Measurements from ENCODE around the gene RPS18. TPM values are rescaled to one million over a fixed set of nuclear protein-coding genes. Genes with fewer than 3 reads are reported as not detected.

RPS18 gene
- total and polyA plus RNA-seq, 9 of the 15 experiments (the other 6 are each of a cell fraction or from before 2014, with no cell fraction given): 5,023 to 17,516 (median 8,131) TPM

- TF ChIP-seq ZNF395 (CRISPR knock-in tag; IDR thresholded peaks at IDR 0.05): 0 out of 2 replicates have a peak, but pooled peaks have one; percentile 18
- TF ChIP-seq ZBTB33 (CRISPR knock-in tag; IDR thresholded peaks at IDR 0.05): peak; percentile 81
- TF ChIP-seq SMARCA4 (IDR thresholded peaks at IDR 0.05): no peak
- no peak for TF ChIP-seq ZNF174 (CRISPR knock-in tag; IDR thresholded peaks at IDR 0.05)
- no peak for TF ChIP-seq ARID2 (IDR thresholded peaks at IDR 0.05)
- 0 out of 2 replicates have a peak, but pooled peaks have one; percentile 25 for TF ChIP-seq HNRNPUL1 (IDR thresholded peaks at IDR 0.05; ENCODE audit: low read length)
- TF ChIP-seq NCOA1 (IDR thresholded peaks at IDR 0.05; ENCODE audit: low read depth): no peak
- 0 out of 2 replicates have a peak, but pooled peaks have one; percentile 5 for TF ChIP-seq FOXK1 (CRISPR knock-in tag; IDR thresholded peaks at IDR 0.05; ENCODE audit: borderline replicate concordance)
- TF ChIP-seq STAT6 (CRISPR knock-in tag; IDR thresholded peaks at IDR 0.05): 0 out of 2 replicates have a peak, but pooled peaks have one; percentile 7
- TF ChIP-seq KAT2B (IDR thresholded peaks at IDR 0.05; ENCODE audit: low read depth, low read length): no peak
- TF ChIP-seq NR2C2 (CRISPR knock-in tag; IDR thresholded peaks at IDR 0.05): 0 out of 2 replicates have a peak, but pooled peaks have one; percentile 35
- TF ChIP-seq NR2C2 (tag; IDR thresholded peaks at IDR 0.05): 0 out of 2 replicates have a peak, but pooled peaks have one; percentile 7
- TF ChIP-seq TAF15 (IDR thresholded peaks at IDR 0.05; ENCODE audit: low read depth, low read length): 0 out of 2 replicates have a peak, but pooled peaks have one; percentile 30
- 0 out of 4 replicates have a peak, but pooled peaks of 1 of the 2 experiments have one; percentile 44 for TF ChIP-seq FOXA3 (CRISPR knock-in tag; conservative IDR thresholded peaks at IDR 0.05 in 1 of 2, IDR thresholded peaks at IDR 0.05 in 1 of 2)
- TF ChIP-seq PHB (CRISPR knock-in tag; IDR thresholded peaks at IDR 0.05): no peak
- 0 out of 2 replicates have a peak, but pooled peaks have one; percentile 35 for TF ChIP-seq PTBP1 (IDR thresholded peaks at IDR 0.05; ENCODE audit: low read depth, low read length)
- TF ChIP-seq SPI1 (IDR thresholded peaks at IDR 0.05; ENCODE audit: borderline replicate concordance, low read depth, low read length): peak; percentile 60
- no peak for TF ChIP-seq MLLT1 (IDR thresholded peaks at IDR 0.05)
- TF ChIP-seq RAD21 (CRISPR knock-in tag; conservative IDR thresholded peaks at IDR 0.05 in 1 of 2, IDR thresholded peaks at IDR 0.05 in 1 of 2): peak in 1 of 2 experiments; percentile 21; a peak in 1 of 4 replicates
- peak; percentile 42; the same call in 1 of the 2 replicates for TF ChIP-seq POLR2G (IDR thresholded peaks at IDR 0.05; ENCODE audit: low read depth, low read length)
Measured at GRCh38 chr6:33277663-33278391, 6.0 kb downstream of the RPS18 start (continued).

All from K562 (cell line).